Liver (tissue), 9 donors: ENCODE results near the gene CIAO3. TPM values are rescaled to one million over a fixed set of nuclear protein-coding genes. Genes with fewer than 3 reads are reported as not detected.

ENCODE experiments used
- DNase-seq: peaks from one replicate; pipeline ENCODE4 v3.0.0-alpha.2; 2017; ENCODE audit warnings: low spot score
- H3K27ac ChIP-seq, 2 donors: one replicate each; pipeline ENCODE4 v1.7.0; 2013; ENCODE audit warnings: inconsistent platforms in 2 of 2, low read length in 2 of 2, control low read depth in 1 of 2, low read depth in 1 of 2, mild to moderate bottlenecking in 1 of 2
- H3K27me3 ChIP-seq, 4 donors: one replicate each; pipeline versions ENCODE4 v1.6.1 to v1.7.0; 2013; ENCODE audit warnings: low read length in 3 of 4, inconsistent platforms in 1 of 4, mild to moderate bottlenecking in 1 of 4, moderate library complexity in 1 of 4; ENCODE audit not compliant: control insufficient read depth in 4 of 4, insufficient read depth in 4 of 4
- H3K36me3 ChIP-seq, 4 donors: one replicate each; pipeline versions ENCODE4 v1.6.1 to v1.7.0; 2013; ENCODE audit warnings: low read length in 3 of 4, mild to moderate bottlenecking in 3 of 4, low read depth in 1 of 4, moderate library complexity in 1 of 4; ENCODE audit not compliant: control insufficient read depth in 4 of 4, insufficient read depth in 3 of 4
- H3K4me1 ChIP-seq, 4 donors: one replicate each; pipeline versions ENCODE4 v1.6.1 to v1.7.0; 2013; ENCODE audit warnings: low read length in 3 of 4, mild to moderate bottlenecking in 3 of 4, moderate library complexity in 1 of 4; ENCODE audit not compliant: control insufficient read depth in 4 of 4, insufficient read depth in 4 of 4
- H3K4me3 ChIP-seq, 3 donors: one replicate each; pipeline versions ENCODE4 v1.6.1 to v1.7.0; 2013; ENCODE audit warnings: low read length in 3 of 3, control low read depth in 1 of 3, low read depth in 1 of 3, mild to moderate bottlenecking in 1 of 3
- H3K9ac ChIP-seq, 2 donors: one replicate each; pipeline ENCODE4 v1.7.0; 2013; ENCODE audit warnings: low read length in 2 of 2, mild to moderate bottlenecking in 2 of 2, moderate library complexity in 2 of 2, control low read depth in 1 of 2, low read depth in 1 of 2
- H3K9me3 ChIP-seq, 4 donors: one replicate each; pipeline versions ENCODE4 v1.6.1 to v1.7.0; 2013; ENCODE audit warnings: low read length in 3 of 4; ENCODE audit not compliant: control insufficient read depth in 4 of 4
- ATF3 ChIP-seq: IDR thresholded peaks from 2 replicates; pipeline ENCODE4 v1.6.1; 2016; ENCODE audit warnings: antibody characterized with exemption
- FOXA1 ChIP-seq: IDR thresholded peaks from 2 replicates; pipeline ENCODE4 v1.6.1; 2016; ENCODE audit warnings: antibody characterized with exemption
- GABPA ChIP-seq, 2 donors: IDR thresholded peaks in 1 of 2; conservative IDR thresholded peaks in 1 of 2; 2 replicates each; pipeline ENCODE4 v1.6.1; 2016; ENCODE audit warnings: antibody characterized with exemption in 2 of 2, mild to moderate bottlenecking in 1 of 2, moderate library complexity in 1 of 2
- HNF4G ChIP-seq: IDR thresholded peaks from 2 replicates; pipeline ENCODE4 v1.6.1; 2016; ENCODE audit warnings: antibody characterized with exemption
- NR2F2 ChIP-seq: IDR thresholded peaks from 2 replicates; pipeline ENCODE4 v1.6.1; 2016; ENCODE audit warnings: antibody characterized with exemption
- REST ChIP-seq: IDR thresholded peaks from 2 replicates; pipeline ENCODE4 v1.6.1; 2016; ENCODE audit warnings: antibody characterized with exemption, mild to moderate bottlenecking
- RXRA ChIP-seq, 2 donors: IDR thresholded peaks; 2 replicates each; pipeline ENCODE4 v1.6.1; 2017 to 2018; ENCODE audit warnings: antibody characterized with exemption in 2 of 2, mild to moderate bottlenecking in 1 of 2
- SP1 ChIP-seq: IDR thresholded peaks from 2 replicates; pipeline ENCODE4 v1.6.1; 2018; ENCODE audit warnings: antibody characterized with exemption, mild to moderate bottlenecking
- TAF1 ChIP-seq: conservative IDR thresholded peaks from 2 replicates; pipeline ENCODE4 v1.6.1; 2016; ENCODE audit warnings: antibody characterized with exemption, mild to moderate bottlenecking
- WGBS: extraction: QIAGEN DNeasy Blood & Tissue Kit; methylation state at CpG from one replicate; pipeline ENCODE4 v1.1.7; 2013; 5-methylcytosine and 5-hydroxymethylcytosine counted together
- polyA plus RNA-seq, 2 donors: library from polyadenylated mRNA; stranded (reverse) in 1 of 2; unstranded in 1 of 2; fragments of 200-250 nt in 1 of 2; fragments of >200 nt in 1 of 2; fragmentation: Nextera tagmentation in 1 of 2; extraction: Ambion mirVana in 1 of 2; gene quantifications; one replicate each; pipeline versions ENCODE4 v1.2.1 to v1.2.3, GENCODE V29; 2013 to 2015
- total RNA-seq, 2 donors: library from RNA; depleted of rRNA; stranded (reverse); fragments of >200 nt; gene quantifications; one replicate each; pipeline ENCODE4 v1.2.3, GENCODE V29; 2014
- donor health status: healthy.
- donor health status: healthy.
- donor health status: healthy.
- donor health status: healthy.
- donor health status: healthy.

The CIAO3 gene
- total and polyA plus RNA-seq, 4 donors: 13.2 to 24.3 (median 16.5) TPM

GRCh38 chr16:720447-720989 lies 20.3 kb downstream of the CIAO3 start (continued):
- TF ChIP-seq ATF3 (no peak), REST (no peak)

GRCh38 chr16:719815-720446 lies 20.9 kb downstream of the CIAO3 start:
- Histone ChIP-seq H3K36me3 (peaks cover 0 to 2% (median 0%) of the 10 kb centered on the region in 4 donors), H3K27me3 (no peaks in the 10 kb centered on the region), H3K27ac (peak overlapping the region in 1 of 2 donors; percentile 84), H3K4me1 (peaks cover 25 to 39% (median 35%) of the 10 kb centered on the region in 4 donors), H3K9ac (peak overlapping the region in 1 of 2 donors; percentile 87), H3K4me3 (peak overlapping the region; percentile 73 to 86 (median 82)), H3K9me3 (no peaks in the 10 kb centered on the region)
- WGBS: 19% methylated on average over 16 of the region's 16 CpGs
- no peak for TF ChIP-seq FOXA1
- TF ChIP-seq GABPA (IDR thresholded peaks at IDR 0.05 in 1 of 2, conservative IDR thresholded peaks at IDR 0.05 in 1 of 2): no peak
- no peak for DNase-seq

GRCh38 chr16:718922-719321 lies 21.9 kb downstream of the CIAO3 start:
- DNase-seq: no peak

More at GRCh38 chr16:718922-719321, 21.9 kb downstream of the CIAO3 start:
- Histone ChIP-seq H3K27me3 (no peaks in the 10 kb centered on the region), H3K9me3 (no peaks in the 10 kb centered on the region), H3K9ac (no peak overlapping the region), H3K4me3 (no peak overlapping the region), H3K36me3 (peaks cover 0 to 2% (median 0%) of the 10 kb centered on the region in 4 donors), H3K27ac (no peak overlapping the region), H3K4me1 (peaks cover 25 to 46% (median 37%) of the 10 kb centered on the region in 4 donors)
- TF ChIP-seq TAF1 (no peak), SP1 (no peak), REST (no peak), FOXA1 (no peak), NR2F2 (no peak), RXRA (IDR thresholded peaks at IDR 0.05) (no peak), HNF4G (no peak), ATF3 (no peak)
- 83% methylated on average over 6 of the region's 6 CpGs for WGBS
